Omental fat pad (tissue), 4 donors: Measurements from ENCODE around the gene VEGFA. TPM values are rescaled to one million over a fixed set of nuclear protein-coding genes. Genes with fewer than 3 reads are reported as not detected.

Experiments used
- ATAC-seq: fragments of 150-250 bp; one replicate; pipeline ENCODE4 v1.9.1; 2016; ENCODE audit warnings: mild to moderate bottlenecking, moderate library complexity; ENCODE audit not compliant: low FRiP score
- DNase-seq: peaks from one replicate; pipeline ENCODE4 v3.0.0-alpha.2; 2019; ENCODE audit warnings: low spot score
- total RNA-seq, 4 donors: library from RNA; depleted of rRNA; stranded (reverse); fragments of >200 nt; gene quantifications; one replicate each; pipeline ENCODE4 v1.1.0, GENCODE V29; 2016
- TF ChIP-seq, protein P1 (sequence below), 3 donors: fragments of 450-650 bp; IDR thresholded peaks; one replicate each; pipeline ENCODE4 v1.5.1; 2016 to 2017; ENCODE audit warnings: antibody characterized with exemption in 3 of 3, mild to moderate bottlenecking in 3 of 3, moderate library complexity in 2 of 3

The VEGFA gene
- total RNA-seq, 4 donors from 2014 or later = 157 to 656 (median 510) TPM

DNA sequence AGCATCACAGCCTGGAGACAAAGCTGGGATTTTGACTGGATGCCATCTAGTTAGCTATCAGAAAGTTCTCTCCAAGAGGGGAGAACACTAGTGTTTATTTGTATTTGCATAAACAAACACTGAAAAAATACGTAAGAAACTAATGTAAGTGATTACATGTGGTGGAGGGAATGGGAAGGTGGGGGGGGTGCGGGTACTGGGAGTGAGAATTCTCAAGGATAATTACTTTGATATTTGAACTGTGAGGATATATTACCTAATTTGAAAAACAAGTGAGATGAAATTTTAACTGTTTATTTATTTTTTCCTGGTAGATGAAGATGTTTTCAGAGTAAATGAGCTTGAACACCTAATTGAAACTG is 54.7 kb downstream of the VEGFA start:
- ATAC-seq = no peak
- TF ChIP-seq, protein P1, sequence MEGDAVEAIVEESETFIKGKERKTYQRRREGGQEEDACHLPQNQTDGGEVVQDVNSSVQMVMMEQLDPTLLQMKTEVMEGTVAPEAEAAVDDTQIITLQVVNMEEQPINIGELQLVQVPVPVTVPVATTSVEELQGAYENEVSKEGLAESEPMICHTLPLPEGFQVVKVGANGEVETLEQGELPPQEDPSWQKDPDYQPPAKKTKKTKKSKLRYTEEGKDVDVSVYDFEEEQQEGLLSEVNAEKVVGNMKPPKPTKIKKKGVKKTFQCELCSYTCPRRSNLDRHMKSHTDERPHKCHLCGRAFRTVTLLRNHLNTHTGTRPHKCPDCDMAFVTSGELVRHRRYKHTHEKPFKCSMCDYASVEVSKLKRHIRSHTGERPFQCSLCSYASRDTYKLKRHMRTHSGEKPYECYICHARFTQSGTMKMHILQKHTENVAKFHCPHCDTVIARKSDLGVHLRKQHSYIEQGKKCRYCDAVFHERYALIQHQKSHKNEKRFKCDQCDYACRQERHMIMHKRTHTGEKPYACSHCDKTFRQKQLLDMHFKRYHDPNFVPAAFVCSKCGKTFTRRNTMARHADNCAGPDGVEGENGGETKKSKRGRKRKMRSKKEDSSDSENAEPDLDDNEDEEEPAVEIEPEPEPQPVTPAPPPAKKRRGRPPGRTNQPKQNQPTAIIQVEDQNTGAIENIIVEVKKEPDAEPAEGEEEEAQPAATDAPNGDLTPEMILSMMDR (IDR thresholded peaks at IDR 0.05) = no peak
- no peak for DNase-seq

- DNase-seq (no peak), ATAC-seq (no peak)
- TF ChIP-seq, protein P1 (IDR thresholded peaks at IDR 0.05) = no peak
Observed at GRCh38 chr6:43825187-43826115, 55.4 kb downstream of the VEGFA start.

DNA sequence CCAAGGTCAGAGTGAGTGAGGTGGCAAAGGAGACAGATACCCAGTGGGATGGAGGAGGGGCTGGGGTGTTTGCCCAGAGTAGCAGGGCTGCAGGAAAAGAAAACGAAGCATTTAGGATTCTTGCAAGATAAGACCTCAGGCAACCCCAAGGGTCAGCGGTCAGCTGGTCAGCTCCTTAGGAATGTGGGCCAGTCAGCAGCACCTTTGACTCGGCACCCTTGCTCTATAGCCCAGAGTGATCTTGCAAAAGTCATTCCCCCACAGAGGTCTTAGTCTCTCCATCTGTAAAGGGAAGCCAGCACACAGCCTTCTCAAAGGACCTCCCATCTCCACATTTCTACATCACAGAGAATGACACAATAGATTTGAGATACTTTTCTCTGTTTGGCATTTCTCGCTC is 56.7 kb downstream of the VEGFA start:
- no peak for ATAC-seq
- DNase-seq = no peak
- TF ChIP-seq, protein P1 (IDR thresholded peaks at IDR 0.05) = no peak

- DNase-seq (no peak), ATAC-seq (no peak)
- TF ChIP-seq, protein P1 (IDR thresholded peaks at IDR 0.05) = no peak
Observed at GRCh38 chr6:43827898-43828297, 57.9 kb downstream of the VEGFA start.

GRCh38 chr6:43828711-43829110 is 58.7 kb downstream of the VEGFA start:
- ATAC-seq (no peak), DNase-seq (no peak)
- TF ChIP-seq, protein P1 (IDR thresholded peaks at IDR 0.05) = no peak

- TF ChIP-seq, protein P1 (IDR thresholded peaks at IDR 0.05) = no peak
- DNase-seq (no peak), ATAC-seq (no peak)
Observed at GRCh38 chr6:43829470-43829869, 59.5 kb downstream of the VEGFA start.

- no peak for DNase-seq
- ATAC-seq = no peak
- TF ChIP-seq, protein P1 (IDR thresholded peaks at IDR 0.05) = no peak
Observed at GRCh38 chr6:43830775-43831174, 60.8 kb downstream of the VEGFA start.
